Daoy (cell line): ENCODE results near the gene SHFL. TPM values are rescaled to one million over a fixed set of nuclear protein-coding genes. Genes with fewer than 3 reads are reported as not detected.

Experiments
- DNase-seq: peaks from one replicate; pipeline ENCODE4 v3.0.0-alpha.2; 2015; ENCODE audit warnings: low read depth
- total RNA-seq: library from RNA; depleted of rRNA; stranded (reverse); fragments of >200 nt; shearing (Covaris generic); gene quantifications from 2 replicates; pipeline ENCODE4 v1.2.3, GENCODE V29; 2014

SHFL gene
- total RNA-seq, 1 experiment from 2014 or later = 11.1 TPM

DNA sequence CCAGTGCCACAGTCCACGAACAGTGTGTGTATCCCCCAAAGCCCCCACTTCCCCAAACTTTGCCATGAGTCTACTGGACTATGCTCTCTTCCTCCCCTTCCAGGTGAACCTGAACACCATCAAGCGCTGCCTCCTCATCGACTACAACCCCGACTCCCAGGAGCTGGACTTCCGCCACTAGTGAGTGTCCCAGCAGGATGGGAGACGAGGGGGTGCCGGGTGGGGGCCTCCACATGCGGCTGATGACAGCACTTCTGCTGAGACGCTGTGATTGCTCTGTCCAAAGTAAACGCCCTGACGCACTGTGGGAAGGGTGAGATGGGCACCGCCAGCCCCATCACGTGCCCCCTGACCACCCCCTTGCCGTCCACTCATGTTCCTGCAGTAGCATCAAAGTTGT lies 23.4 kb downstream of the SHFL start:
- DNase-seq = no peak

DNA sequence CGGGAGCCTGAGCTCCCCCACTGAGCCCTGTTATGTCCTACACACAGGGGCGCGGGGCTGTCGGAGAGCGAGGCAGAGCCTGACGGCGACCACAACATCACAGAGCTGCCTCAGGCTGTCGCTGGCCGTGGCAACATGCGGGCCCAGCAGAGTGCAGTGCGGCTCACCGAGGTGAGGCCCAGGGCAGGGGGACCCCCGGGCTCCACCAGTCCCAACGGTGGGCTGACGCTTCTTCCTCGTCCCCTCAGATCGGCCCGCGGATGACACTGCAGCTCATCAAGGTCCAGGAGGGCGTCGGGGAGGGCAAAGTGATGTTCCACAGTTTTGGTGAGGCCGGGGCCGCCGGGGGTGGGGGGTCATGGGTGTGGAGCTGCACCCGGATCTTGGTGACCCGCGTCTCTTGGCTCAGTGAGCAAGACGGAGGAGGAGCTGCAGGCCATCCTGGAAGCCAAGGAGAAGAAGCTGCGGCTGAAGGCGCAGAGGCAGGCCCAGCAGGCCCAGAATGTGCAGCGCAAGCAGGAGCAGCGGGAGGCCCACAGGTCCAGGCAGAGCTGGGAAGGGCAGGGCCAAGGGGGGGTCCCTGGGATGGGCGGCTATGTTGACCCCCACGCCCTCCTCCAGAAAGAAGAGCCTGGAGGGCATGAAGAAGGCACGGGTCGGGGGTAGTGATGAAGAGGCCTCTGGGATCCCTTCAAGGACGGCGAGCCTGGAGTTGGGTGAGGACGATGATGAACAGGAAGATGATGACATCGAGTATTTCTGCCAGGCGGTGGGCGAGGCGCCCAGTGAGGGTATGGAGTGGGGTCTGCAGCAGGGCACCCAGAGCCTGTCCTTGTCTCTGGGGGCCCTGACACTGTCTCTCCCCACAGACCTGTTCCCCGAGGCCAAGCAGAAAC lies 24.2 kb downstream of the SHFL start:
- DNase-seq = no peak

DNA sequence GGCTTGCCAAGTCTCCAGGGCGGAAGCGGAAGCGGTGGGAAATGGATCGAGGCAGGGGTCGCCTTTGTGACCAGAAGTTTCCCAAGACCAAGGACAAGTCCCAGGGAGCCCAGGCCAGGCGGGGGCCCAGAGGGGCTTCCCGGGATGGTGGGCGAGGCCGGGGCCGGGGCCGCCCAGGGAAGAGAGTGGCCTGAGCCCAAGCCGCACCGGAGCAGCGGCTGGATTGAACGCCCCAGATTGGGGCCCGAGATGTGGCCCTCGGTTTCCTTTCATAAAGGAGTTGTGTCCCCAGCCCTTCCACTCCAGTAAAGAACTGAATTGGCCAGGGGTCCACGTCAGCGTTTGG lies 24.8 kb downstream of the SHFL start:
- DNase-seq = no peak

- no peak for DNase-seq
These were observed 25.3 kb downstream of the SHFL start, which contains the start of gene P2RY11 for GRCh38 chr19:10111405-10111811. TSS of gene P2RY11 (plus strand) at chr19:10111693. CDS start at chr19:10111722, 29 bp downstream.

DNA sequence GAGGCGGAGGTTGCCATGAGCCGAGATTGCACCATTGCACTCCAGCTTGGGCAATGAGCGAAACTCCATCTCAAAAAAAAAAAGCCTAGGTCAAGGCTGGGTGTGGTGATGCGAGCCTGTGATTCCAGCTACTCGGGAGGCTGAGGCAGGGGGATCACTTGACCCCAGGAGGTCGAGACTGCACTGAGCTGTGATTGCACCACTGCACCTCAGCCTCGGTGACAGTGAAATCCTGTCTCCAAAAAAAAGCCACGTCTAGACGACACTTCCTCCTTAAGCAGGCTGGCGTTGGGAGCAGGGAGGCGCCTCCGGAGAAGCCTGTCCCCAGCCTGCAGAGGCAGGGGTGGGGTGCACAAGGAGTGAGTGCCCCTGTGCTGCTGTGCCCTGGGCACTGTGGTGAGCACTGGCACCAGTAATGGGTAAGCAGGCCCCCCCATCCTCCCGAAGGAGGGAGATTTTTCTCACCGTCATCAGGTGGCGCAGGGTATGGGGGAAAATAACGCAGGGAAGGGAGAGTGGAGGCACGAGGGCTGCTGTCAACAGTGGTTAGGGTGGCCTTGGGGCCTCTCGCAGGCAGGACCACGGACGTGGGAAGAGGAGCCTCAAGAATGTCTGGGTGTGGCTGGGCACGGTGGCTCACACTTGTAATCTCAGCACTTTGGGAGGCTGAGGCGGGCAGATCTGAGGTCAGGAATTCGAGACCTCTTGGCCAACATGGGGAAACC lies 26.1 kb downstream of the SHFL start:
- DNase-seq = peak; percentile 60

DNA sequence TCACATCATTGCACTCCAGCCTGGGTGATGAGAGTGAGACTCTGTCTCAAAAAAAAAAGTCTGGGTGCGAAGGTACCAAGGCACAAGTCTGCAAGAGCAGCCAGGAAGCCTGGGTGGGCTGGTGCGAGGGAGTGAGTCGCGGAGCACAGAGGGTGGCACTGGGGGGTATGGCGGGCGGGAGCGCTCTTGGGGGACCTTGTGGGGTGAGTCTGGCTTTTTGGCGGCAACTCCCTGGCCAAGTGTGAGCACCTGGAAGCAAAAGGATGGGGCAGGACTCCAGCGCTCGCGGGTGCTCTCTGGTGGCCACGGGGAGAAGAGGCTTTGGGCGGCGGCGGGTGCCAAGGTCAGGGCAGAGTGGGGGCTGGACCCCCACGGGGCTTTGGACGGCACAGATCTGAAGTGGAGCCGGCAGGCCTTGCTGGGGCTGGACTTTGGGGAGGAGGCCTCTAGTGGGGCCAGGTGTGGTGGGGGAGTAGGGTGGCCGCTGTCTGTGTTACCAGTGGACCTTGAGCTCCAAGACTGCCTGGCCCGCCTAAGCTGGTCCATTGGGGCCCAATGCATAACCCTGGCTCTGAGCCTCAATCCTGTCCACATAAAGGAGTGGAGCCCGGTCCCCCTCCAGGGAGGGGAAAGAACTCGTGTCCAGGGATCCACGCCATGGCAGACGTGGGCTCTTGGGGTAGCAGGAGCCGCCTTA lies 26.9 kb downstream of the SHFL start:
- peak; percentile 82 for DNase-seq

DNA sequence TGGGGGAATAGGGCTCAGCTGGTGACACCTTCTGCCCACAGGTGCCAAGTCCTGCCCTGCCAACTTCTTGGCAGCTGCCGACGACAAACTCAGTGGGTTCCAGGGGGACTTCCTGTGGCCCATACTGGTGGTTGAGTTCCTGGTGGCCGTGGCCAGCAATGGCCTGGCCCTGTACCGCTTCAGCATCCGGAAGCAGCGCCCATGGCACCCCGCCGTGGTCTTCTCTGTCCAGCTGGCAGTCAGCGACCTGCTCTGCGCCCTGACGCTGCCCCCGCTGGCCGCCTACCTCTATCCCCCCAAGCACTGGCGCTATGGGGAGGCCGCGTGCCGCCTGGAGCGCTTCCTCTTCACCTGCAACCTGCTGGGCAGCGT lies 27.5 kb downstream of the SHFL start:
- DNase-seq = peak; percentile 43

GRCh38 chr19:10113964-10114650 lies 28.0 kb downstream of the SHFL start:
- DNase-seq = peak; percentile 51

GRCh38 chr19:10114651-10115391 lies 28.7 kb downstream of the SHFL start:
- DNase-seq = peak; percentile 63

DNA sequence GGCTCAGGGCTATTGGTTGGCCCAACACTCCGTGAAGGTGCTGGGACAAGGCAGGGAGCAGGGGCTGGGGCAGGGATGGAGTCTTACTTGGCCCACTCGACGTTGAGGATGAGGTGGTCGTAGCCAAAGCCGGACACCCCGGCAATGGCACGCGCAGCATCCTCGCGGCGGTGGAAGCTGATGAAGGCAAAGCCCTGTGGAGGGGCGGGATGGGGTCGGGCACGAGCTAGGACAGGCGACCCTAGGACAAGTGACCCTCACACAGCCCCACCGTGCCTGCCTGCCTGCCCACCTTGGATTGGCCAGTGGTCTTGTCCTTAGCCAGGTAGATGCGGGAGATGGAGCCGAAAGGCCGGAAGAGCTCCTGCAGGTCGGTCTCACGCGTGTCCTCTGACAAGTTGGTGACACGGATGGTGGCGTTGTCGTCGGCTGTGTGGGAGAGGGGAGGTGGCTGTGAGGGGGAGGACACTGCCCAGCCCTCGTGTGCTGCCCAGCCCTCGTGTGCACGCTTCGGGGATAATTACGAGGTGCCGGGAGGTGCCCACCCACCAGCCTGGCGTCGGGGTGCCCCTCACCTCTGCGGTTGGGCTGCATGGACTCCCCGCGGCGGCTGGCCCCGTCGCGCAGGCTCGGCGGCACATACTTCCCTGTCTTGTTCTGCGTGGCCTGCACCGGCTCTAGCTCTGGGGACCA lies 29.4 kb downstream of the SHFL start:
- DNase-seq = peak; percentile 45

DNA sequence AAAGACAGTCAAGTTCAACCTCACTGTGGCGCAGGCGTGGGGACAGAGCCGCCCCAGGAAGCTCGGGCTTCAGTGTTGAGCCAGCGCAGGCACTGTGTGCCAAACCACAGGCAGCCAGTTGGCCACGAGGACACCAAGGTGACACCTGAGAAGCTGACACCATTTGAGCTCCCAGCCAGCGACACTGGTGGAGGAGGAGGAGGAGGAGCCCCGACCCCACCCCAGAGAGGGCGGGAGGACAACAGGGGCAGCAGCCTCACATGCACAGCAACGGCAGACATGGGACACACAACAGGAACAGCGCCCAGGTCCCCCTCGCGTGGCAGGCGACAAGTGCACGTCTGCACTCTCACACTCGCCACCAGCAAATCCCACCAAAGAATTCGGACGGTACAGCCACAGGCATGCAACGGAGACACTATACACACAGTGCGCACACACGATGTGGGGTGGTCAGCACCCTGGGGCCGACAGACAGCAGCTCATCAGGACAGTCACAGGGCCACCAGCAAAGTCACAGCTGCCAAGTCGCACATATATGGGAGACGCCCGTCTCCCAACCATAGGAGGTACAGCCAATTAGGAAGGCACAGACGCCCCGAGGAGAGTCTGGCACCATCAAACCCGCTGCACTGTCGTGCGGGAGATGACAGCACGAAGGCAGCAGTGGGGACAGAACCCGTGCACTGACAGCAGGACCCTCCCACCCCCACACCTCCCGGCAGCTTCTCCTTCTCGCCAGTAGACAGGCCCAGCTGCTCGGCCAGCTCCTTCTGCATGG lies 30.2 kb downstream of the SHFL start:
- peak; percentile 43 for DNase-seq

- no peak for DNase-seq
These were observed 30.9 kb downstream of the SHFL start for GRCh38 chr19:10116866-10117616.

DNA sequence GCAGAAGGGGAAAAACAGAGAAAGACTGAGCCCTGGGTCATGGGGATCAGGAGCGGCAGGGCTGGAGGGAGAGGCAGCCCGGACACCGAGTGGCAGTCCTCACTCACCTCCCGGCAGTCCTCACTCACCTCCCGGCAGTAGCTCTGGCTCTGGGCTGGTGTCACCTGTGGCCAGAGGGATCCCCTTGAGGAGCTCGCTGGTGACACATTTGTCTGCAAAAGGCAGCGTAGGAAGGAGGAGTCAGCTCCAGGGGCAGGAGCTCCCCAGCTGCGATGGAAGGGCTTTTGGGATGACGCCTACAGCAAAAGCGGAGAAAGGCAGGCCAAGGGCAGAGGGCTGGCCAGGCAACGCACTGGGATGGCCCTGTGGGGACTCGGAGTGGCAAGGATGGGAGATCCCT lies 32.8 kb downstream of the SHFL start:
- DNase-seq = peak; percentile 37

GRCh38 chr19:10120538-10121189 lies 34.5 kb downstream of the SHFL start:
- peak; percentile 62 for DNase-seq

GRCh38 chr19:10122045-10122444 lies 35.9 kb downstream of the SHFL start:
- no peak for DNase-seq

- DNase-seq = no peak
These were observed 38.3 kb downstream of the SHFL start for GRCh38 chr19:10124429-10124828.

DNA sequence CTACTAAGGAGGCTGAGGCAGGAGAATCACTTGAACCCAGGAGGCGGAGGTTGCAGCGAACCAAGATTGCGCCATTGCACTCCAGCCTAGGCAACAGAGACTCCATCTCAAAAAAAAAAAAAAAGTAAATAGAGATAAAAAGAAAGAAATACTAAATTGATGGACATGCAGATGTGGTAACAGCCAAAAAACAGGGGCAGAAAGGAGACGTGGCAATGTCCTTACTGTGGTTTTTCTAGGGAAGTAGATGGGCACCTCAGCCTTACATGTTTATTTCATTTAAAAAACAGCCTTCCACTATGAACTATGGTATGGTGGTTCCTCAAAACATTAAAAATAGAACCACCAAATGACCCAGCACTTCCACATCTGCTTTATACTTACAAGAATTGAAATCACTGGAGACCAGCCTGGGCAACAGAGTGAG lies 40.1 kb downstream of the SHFL start:
- DNase-seq = no peak

DNA sequence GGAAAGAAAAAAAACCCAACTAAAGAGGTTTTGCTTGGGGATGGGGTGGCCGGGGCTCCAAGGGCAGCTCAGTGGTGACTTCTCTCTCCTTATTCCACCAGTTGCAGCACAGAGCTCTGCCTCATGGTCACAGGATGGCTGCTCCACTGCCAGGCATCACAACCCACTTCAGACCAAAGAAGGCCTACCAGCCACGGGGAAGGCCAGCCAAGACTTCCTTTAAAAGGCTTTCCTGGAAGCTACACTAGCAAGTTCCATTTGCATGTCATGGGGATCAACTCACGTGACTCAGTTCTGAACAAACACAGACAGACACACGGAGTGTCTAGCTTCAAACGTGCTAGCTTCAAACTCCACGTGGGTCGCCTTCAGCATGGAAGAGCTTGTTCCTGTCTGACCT lies 46.8 kb downstream of the SHFL start:
- DNase-seq = no peak
